Bronchial epithelial cell (primary cell): ENCODE measurements around the gene ATP6V0B. TPM values are rescaled to one million over a fixed set of nuclear protein-coding genes. Genes with fewer than 3 reads are reported as not detected.

ENCODE experiments used
- DNase-seq: peaks from one replicate; pipeline ENCODE4 v3.0.0-alpha.2; 2010; ENCODE audit warnings: low read depth
- FAIRE-seq: peaks from 2 replicates; lab custom pipeline; 2011; peaks lifted over from hg19 to GRCh38; lab: Jason Lieb, UNC
- H3K27me3 ChIP-seq: 2 replicates; pipeline ENCODE4 v1.5.1; 2011; ENCODE audit warnings: low read length; ENCODE audit not compliant: control insufficient read depth, insufficient read depth
- H3K36me3 ChIP-seq: 2 replicates; pipeline ENCODE4 v1.5.1; 2011; ENCODE audit warnings: low read length; ENCODE audit not compliant: control insufficient read depth, insufficient read depth
- H3K4me3 ChIP-seq: 2 replicates; pipeline ENCODE4 v1.5.1; 2011; ENCODE audit warnings: mild to moderate bottlenecking, low read depth, low read length, control low read depth
- total RNA-seq: library from RNA; depleted of rRNA; stranded (reverse); fragments of >200 nt; gene quantifications from 2 replicates; pipeline ENCODE4 v1.2.1, GENCODE V29; 2014
- TF ChIP-seq, protein P1 (sequence below): IDR thresholded peaks from 2 replicates; pipeline ENCODE4 v1.5.1; 2011; ENCODE audit warnings: mild to moderate bottlenecking, moderate library complexity, low read length, control low read depth, inconsistent platforms; ENCODE audit not compliant: insufficient read depth, severe bottlenecking

ATP6V0B gene
- total RNA-seq, 1 donor from 2014 or later, result 220 TPM

DNA sequence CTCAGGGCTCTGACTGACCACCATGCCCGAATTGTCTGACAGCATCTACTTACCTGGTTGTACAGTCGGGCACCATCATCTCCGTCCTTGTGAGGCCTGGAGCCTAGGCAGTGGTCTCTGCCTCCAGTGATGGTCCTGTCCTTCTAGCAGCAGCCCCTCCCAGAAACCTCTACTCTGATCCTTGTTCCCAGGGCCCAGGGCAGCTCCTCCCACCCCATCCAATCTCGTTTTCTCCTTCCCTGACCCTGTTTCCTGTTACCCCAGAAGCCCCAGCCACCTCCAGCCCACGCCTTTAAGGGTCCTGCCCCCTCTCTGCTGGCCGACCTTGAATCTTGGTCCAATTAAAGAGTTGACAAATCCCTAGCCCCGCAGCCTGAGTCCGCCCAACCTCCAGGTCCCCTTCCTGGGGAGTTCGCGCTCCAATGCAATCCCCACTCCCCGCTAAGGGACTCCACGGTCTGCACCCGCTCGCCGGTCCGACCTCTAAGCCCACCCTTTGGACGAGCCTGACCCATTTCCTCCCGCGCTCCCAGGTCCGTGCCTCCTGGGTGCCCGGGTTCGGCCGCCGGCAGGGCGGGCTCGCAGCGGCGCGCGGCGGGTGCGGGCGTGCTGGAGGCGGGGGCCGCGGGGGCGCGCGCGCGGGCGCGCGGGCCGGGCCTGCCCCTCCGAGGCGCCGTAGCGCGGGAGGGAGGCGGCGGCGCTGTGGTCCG is 3.9 kb downstream of the ATP6V0B start, which contains the start of gene B4GALT2:
TSS of gene B4GALT2 (plus strand) at position 660 of the 710 bp plus-strand sequence. CDS start 1,951 bp downstream, outside the sequence.
- no peak for FAIRE-seq
- Histone ChIP-seq H3K27me3 (no peaks in the 10 kb centered on the region), H3K36me3 (peaks cover 19% of the 10 kb centered on the region), H3K4me3 (peak within 1 kb of the TSS; percentile 46)
- TF ChIP-seq, protein P1, sequence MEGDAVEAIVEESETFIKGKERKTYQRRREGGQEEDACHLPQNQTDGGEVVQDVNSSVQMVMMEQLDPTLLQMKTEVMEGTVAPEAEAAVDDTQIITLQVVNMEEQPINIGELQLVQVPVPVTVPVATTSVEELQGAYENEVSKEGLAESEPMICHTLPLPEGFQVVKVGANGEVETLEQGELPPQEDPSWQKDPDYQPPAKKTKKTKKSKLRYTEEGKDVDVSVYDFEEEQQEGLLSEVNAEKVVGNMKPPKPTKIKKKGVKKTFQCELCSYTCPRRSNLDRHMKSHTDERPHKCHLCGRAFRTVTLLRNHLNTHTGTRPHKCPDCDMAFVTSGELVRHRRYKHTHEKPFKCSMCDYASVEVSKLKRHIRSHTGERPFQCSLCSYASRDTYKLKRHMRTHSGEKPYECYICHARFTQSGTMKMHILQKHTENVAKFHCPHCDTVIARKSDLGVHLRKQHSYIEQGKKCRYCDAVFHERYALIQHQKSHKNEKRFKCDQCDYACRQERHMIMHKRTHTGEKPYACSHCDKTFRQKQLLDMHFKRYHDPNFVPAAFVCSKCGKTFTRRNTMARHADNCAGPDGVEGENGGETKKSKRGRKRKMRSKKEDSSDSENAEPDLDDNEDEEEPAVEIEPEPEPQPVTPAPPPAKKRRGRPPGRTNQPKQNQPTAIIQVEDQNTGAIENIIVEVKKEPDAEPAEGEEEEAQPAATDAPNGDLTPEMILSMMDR, result no peak
- DNase-seq, result no peak

DNA sequence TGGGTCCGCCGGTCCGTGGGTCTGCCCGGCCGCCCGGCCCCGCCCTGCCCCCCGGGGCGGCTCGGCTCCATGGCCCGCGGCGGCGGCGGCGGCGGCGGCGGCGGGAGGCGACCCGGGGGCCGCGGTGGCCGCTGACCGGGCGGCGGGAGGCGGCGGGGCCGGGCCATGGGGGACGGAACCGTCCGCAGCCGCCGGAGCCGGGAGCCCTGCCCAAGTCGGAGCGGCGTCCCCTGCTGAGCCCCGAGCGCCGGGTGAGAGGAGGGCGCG is 4.4 kb downstream of the ATP6V0B start:
- TF ChIP-seq, protein P1, result no peak
- Histone ChIP-seq H3K4me3 (peak overlapping the region; percentile 46), H3K36me3 (peaks cover 19% of the 10 kb centered on the region), H3K27me3 (no peaks in the 10 kb centered on the region)
- DNase-seq (no peak), FAIRE-seq (no peak)

DNA sequence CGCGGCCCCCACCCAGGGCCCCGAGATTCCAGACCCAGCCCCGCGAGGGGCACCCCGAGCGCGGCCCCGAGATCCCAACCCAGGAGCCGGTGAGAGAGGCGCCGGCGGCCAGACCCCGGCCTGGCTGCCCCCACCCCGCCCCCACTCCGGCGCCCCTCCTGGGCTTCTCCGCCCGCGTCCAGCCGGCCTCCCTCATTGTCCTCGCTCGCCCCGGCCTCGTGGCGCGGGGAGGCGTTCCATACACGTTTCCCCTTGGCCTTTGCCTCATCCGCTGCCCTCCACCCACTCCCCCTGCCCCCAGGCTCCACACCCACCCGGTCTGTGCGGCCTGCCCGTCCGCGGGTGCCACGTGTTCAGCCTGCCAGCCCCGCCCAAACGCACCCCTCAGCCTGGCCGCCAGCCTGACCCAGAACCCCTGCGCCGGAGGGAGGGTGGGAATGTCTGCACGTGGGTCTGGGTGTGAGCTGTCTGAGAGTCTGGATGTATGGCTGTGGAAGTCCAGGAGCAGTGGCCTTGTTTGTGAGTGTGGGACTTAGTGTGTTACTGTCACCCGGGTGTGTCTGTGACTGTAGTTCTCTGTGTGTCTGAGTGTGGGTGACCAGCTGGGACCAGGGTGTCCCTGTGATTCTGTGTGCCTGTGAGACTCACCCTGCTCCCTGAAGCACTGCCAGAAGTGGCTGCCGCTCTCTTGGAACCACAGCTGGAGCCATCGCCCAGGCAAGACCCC is 4.9 kb downstream of the ATP6V0B start:
- peak; percentile 58 for FAIRE-seq

DNA sequence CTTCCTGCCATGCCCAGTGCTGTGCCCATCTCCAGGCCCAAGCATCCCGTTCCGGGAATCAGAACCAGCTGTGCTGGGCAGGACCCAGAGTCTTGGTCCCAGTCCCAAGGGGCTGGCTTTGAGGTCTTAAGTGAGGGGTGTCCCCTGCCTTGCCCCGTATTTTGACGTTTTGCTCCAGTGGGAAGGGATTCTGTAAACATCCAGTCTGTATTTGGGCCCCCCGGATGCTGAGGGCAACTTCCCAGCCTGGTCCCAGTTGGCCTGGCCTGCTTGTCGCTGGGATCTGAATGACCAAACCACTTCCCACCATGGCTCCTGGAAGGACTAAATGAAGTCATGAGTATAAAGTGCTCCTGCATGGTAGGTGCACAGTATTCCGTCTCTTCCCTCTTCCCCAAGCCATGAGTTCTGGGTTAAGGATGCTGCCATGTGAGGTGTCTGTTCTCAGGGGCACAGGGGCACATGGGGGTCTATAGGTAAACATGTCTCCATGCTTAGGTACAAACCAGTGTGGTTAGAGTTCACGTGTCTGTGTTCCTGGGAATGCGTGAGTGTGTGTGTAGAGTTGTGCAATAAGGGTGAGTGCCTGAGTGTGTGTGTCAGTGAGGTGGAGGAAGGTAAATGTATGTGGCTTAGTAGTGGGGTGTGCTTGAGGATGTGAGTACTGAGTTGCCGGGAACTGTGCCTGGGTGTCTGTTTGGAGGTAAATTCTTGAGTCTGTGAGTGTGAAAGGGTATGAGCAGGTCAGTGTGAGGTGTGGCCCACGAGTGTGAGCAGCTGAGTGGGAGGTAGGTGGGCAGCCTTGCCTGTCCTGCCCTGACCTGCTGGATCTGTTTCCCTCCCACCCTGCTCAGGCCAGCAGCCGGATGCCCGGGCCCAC is 5.7 kb downstream of the ATP6V0B start:
- H3K27me3 ChIP-seq, result no peaks in the 10 kb centered on the region
- peak; percentile 89 for DNase-seq
- H3K36me3 ChIP-seq, result peaks cover 25% of the 10 kb centered on the region
- FAIRE-seq, result peak; percentile 84
- TF ChIP-seq, protein P1, result no peak
- H3K4me3 ChIP-seq, result peak overlapping the region; percentile 46

More for the DNA sequence above, 4.9 kb downstream of the ATP6V0B start:
- peak; percentile 34 for DNase-seq
- TF ChIP-seq, protein P1, result no peak
- Histone ChIP-seq H3K36me3 (peaks cover 23% of the 10 kb centered on the region), H3K27me3 (no peaks in the 10 kb centered on the region), H3K4me3 (peak overlapping the region; percentile 46)

DNA sequence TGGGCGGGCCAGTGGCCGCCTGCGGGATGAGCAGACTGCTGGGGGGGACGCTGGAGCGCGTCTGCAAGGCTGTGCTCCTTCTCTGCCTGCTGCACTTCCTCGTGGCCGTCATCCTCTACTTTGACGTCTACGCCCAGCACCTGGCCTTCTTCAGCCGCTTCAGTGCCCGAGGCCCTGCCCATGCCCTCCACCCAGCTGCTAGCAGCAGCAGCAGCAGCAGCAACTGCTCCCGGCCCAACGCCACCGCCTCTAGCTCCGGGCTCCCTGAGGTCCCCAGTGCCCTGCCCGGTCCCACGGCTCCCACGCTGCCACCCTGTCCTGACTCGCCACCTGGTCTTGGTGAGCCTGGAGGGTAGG is 6.4 kb downstream of the ATP6V0B start:
- FAIRE-seq (no peak), DNase-seq (no peak)
- peaks cover 26% of the 10 kb centered on the region for H3K36me3 ChIP-seq
- TF ChIP-seq, protein P1, result no peak
- H3K27me3 ChIP-seq, result no peaks in the 10 kb centered on the region
- no peak overlapping the region for H3K4me3 ChIP-seq
